ENCODE data around the gene SF3B6. TPM values are rescaled to one million over a fixed set of nuclear protein-coding genes. Genes with fewer than 3 reads are reported as not detected.

SF3B6 gene
- total and polyA plus RNA-seq, 2 experiments from 2014 or later, result 140 to 565 TPM

GRCh38 chr2:24077535-24077877 is 1.4 kb upstream of the SF3B6 start (continued):
- TF ChIP-seq, protein P1, sequence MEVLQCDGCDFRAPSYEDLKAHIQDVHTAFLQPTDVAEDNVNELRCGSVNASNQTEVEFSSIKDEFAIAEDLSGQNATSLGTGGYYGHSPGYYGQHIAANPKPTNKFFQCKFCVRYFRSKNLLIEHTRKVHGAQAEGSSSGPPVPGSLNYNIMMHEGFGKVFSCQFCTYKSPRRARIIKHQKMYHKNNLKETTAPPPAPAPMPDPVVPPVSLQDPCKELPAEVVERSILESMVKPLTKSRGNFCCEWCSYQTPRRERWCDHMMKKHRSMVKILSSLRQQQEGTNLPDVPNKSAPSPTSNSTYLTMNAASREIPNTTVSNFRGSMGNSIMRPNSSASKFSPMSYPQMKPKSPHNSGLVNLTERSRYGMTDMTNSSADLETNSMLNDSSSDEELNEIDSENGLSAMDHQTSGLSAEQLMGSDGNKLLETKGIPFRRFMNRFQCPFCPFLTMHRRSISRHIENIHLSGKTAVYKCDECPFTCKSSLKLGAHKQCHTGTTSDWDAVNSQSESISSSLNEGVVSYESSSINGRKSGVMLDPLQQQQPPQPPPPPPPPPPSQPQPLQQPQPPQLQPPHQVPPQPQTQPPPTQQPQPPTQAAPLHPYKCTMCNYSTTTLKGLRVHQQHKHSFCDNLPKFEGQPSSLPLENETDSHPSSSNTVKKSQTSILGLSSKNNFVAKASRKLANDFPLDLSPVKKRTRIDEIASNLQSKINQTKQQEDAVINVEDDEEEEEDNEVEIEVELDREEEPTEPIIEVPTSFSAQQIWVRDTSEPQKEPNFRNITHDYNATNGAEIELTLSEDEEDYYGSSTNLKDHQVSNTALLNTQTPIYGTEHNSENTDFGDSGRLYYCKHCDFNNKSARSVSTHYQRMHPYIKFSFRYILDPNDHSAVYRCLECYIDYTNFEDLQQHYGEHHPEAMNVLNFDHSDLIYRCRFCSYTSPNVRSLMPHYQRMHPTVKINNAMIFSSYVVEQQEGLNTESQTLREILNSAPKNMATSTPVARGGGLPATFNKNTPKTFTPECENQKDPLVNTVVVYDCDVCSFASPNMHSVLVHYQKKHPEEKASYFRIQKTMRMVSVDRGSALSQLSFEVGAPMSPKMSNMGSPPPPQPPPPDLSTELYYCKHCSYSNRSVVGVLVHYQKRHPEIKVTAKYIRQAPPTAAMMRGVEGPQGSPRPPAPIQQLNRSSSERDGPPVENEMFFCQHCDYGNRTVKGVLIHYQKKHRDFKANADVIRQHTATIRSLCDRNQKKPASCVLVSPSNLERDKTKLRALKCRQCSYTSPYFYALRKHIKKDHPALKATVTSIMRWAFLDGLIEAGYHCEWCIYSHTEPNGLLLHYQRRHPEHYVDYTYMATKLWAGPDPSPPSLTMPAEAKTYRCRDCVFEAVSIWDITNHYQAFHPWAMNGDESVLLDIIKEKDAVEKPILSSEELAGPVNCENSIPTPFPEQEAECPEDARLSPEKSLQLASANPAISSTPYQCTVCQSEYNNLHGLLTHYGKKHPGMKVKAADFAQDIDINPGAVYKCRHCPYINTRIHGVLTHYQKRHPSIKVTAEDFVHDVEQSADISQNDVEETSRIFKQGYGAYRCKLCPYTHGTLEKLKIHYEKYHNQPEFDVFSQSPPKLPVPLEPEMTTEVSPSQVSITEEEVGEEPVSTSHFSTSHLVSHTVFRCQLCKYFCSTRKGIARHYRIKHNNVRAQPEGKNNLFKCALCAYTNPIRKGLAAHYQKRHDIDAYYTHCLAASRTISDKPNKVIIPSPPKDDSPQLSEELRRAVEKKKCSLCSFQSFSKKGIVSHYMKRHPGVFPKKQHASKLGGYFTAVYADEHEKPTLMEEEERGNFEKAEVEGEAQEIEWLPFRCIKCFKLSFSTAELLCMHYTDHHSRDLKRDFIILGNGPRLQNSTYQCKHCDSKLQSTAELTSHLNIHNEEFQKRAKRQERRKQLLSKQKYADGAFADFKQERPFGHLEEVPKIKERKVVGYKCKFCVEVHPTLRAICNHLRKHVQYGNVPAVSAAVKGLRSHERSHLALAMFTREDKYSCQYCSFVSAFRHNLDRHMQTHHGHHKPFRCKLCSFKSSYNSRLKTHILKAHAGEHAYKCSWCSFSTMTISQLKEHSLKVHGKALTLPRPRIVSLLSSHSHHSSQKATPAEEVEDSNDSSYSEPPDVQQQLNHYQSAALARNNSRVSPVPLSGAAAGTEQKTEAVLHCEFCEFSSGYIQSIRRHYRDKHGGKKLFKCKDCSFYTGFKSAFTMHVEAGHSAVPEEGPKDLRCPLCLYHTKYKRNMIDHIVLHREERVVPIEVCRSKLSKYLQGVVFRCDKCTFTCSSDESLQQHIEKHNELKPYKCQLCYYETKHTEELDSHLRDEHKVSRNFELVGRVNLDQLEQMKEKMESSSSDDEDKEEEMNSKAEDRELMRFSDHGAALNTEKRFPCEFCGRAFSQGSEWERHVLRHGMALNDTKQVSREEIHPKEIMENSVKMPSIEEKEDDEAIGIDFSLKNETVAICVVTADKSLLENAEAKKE (CRISPR knock-in tag; IDR thresholded peaks at IDR 0.05), result no peak
- TF ChIP-seq, protein P2, sequence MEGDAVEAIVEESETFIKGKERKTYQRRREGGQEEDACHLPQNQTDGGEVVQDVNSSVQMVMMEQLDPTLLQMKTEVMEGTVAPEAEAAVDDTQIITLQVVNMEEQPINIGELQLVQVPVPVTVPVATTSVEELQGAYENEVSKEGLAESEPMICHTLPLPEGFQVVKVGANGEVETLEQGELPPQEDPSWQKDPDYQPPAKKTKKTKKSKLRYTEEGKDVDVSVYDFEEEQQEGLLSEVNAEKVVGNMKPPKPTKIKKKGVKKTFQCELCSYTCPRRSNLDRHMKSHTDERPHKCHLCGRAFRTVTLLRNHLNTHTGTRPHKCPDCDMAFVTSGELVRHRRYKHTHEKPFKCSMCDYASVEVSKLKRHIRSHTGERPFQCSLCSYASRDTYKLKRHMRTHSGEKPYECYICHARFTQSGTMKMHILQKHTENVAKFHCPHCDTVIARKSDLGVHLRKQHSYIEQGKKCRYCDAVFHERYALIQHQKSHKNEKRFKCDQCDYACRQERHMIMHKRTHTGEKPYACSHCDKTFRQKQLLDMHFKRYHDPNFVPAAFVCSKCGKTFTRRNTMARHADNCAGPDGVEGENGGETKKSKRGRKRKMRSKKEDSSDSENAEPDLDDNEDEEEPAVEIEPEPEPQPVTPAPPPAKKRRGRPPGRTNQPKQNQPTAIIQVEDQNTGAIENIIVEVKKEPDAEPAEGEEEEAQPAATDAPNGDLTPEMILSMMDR (conservative IDR thresholded peaks at IDR 0.05; ENCODE audit: low read depth in 2 of 2), result no peak
- TF ChIP-seq NANOG (IDR thresholded peaks at IDR 0.05; ENCODE audit: borderline replicate concordance), result no peak

- peaks cover 28% of the 10 kb centered on the region for H3K4me1 ChIP-seq (ENCODE audit: insufficient read depth)
- Mint-ChIP-seq H3K4me3 (peak overlapping the region; percentile 96), H3K27me3 (ENCODE audit: insufficient read depth, low read depth, poor library complexity) (peaks cover 4% of the 10 kb centered on the region), H3K4me1 (peaks cover 18% of the 10 kb centered on the region), H3K36me3 (ENCODE audit: low read depth) (peaks cover 53% of the 10 kb centered on the region), H3K9me3 (no peaks in the 10 kb centered on the region), H3K27ac (peak overlapping the region; percentile 89; the same call in 1 of the 2 replicates)
- H3K36me3 ChIP-seq (ENCODE audit: insufficient read depth), result peaks cover 23% of the 10 kb centered on the region
- H3K4me2 ChIP-seq, result peak overlapping the region; percentile 98
- H3F3A ChIP-seq (replicated peaks; ENCODE audit: low read depth), result peaks cover 25% of the 10 kb centered on the region
- no peaks in the 10 kb centered on the region for H3K27me3 ChIP-seq (ENCODE audit: insufficient read depth)
- H4K20me1 ChIP-seq (replicated peaks; ENCODE audit: insufficient read depth), result no peaks in the 10 kb centered on the region; the same call in 1 of the 2 replicates
- H3K4me3 ChIP-seq, result peak overlapping the region; percentile 90
- H3K79me2 ChIP-seq (replicated peaks; ENCODE audit: insufficient read depth), result peaks cover 38% of the 10 kb centered on the region
- H2AFZ ChIP-seq, result peak overlapping the region; percentile 87
- H3K27ac ChIP-seq (ENCODE audit: low read depth), result peak overlapping the region; percentile 93
- no peaks in the 10 kb centered on the region for H3K9me2 ChIP-seq (ENCODE audit: insufficient read depth)
- DNase-seq (ENCODE audit: low spot score), result no peak
- peak; percentile 86 for ATAC-seq
- no peak for TF ChIP-seq ZNF331 (CRISPR knock-in tag; IDR thresholded peaks at IDR 0.05; ENCODE audit: low read depth)
- TF ChIP-seq, protein P3, sequence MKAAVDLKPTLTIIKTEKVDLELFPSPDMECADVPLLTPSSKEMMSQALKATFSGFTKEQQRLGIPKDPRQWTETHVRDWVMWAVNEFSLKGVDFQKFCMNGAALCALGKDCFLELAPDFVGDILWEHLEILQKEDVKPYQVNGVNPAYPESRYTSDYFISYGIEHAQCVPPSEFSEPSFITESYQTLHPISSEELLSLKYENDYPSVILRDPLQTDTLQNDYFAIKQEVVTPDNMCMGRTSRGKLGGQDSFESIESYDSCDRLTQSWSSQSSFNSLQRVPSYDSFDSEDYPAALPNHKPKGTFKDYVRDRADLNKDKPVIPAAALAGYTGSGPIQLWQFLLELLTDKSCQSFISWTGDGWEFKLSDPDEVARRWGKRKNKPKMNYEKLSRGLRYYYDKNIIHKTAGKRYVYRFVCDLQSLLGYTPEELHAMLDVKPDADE (IDR thresholded peaks at IDR 0.05), result no peak
- peak; percentile 81 for TF ChIP-seq POLR2AphosphoS5 (IDR thresholded peaks at IDR 0.05; ENCODE audit: low read depth)
These were observed 866 bp upstream of the SF3B6 start for GRCh38 chr2:24076849-24077534.
